Neural cell (in vitro differentiated cells): ENCODE data around the gene GRID1. TPM values are rescaled to one million over a fixed set of nuclear protein-coding genes. Genes with fewer than 3 reads are reported as not detected.

ENCODE experiments used
- H2AFZ ChIP-seq: fragments of 200-600, 300-800 bp; sonication (generic), shearing (Covaris generic); 2 replicates; pipeline ENCODE4 v1.6.0; 2014; ENCODE audit warnings: low read depth, mild to moderate bottlenecking, antibody characterized with exemption, low read length, moderate library complexity
- H3F3A ChIP-seq: fragments of 200-600 bp; shearing (Covaris generic); 2 replicates; pipeline ENCODE4 v1.6.1; 2016; ENCODE audit warnings: mild to moderate bottlenecking, moderate library complexity, mixed read lengths, antibody characterized with exemption, low read length; ENCODE audit not compliant: insufficient read depth, poor library complexity, severe bottlenecking
- H3K27ac ChIP-seq: fragments of 200-600, 300-800 bp; sonication (generic), shearing (Covaris generic); 2 replicates; pipeline ENCODE4 v1.5.1; 2014; ENCODE audit warnings: mild to moderate bottlenecking, low read length, moderate library complexity
- H3K27me3 ChIP-seq: fragments of 300-800, 200-600 bp; sonication (generic), shearing (Covaris generic); 2 replicates; pipeline ENCODE4 v1.6.0; 2014; ENCODE audit warnings: mild to moderate bottlenecking, low read depth, low read length, moderate library complexity; ENCODE audit not compliant: insufficient read depth
- H3K36me3 ChIP-seq: fragments of 300-800, 200-600 bp; sonication (generic), shearing (Covaris generic); 2 replicates; pipeline ENCODE4 v1.5.1; 2014; ENCODE audit warnings: mild to moderate bottlenecking, antibody characterized with exemption, low read length, moderate library complexity; ENCODE audit not compliant: insufficient read depth
- H3K4me2 ChIP-seq: fragments of 300-800, 200-600 bp; sonication (generic), shearing (Covaris generic); 2 replicates; pipeline ENCODE4 v1.6.0; 2014; ENCODE audit warnings: mild to moderate bottlenecking, low read length
- H3K4me3 ChIP-seq: fragments of 300-800, 200-600 bp; sonication (generic), shearing (Covaris generic); 2 replicates; pipeline ENCODE4 v1.5.1; 2014; ENCODE audit warnings: mild to moderate bottlenecking, low read length, moderate library complexity
- H3K79me2 ChIP-seq: fragments of 200-600 bp; shearing (Covaris generic); replicated peaks from 2 replicates; pipeline ENCODE4 v1.6.0; 2014; ENCODE audit warnings: mild to moderate bottlenecking, low read length, moderate library complexity; ENCODE audit not compliant: insufficient read depth
- H3K9ac ChIP-seq: fragments of 300-800, 200-600 bp; sonication (generic), shearing (Covaris generic); 2 replicates; pipeline ENCODE4 v1.6.1; 2016; ENCODE audit warnings: mild to moderate bottlenecking, low read length, mixed read lengths
- H3K9me2 ChIP-seq: fragments of 200-600 bp; shearing (Covaris generic); 2 replicates; pipeline ENCODE4 v1.6.1; 2016; ENCODE audit warnings: mild to moderate bottlenecking, low read length, mixed read lengths; ENCODE audit not compliant: insufficient read depth
- H3K9me3 ChIP-seq: fragments of 200-600, 300-800 bp; sonication (generic), shearing (Covaris generic); 2 replicates; pipeline ENCODE4 v1.6.1; 2016; ENCODE audit warnings: mild to moderate bottlenecking, mixed run types, low read length, moderate library complexity, mixed read lengths
- H4K20me1 ChIP-seq: fragments of 200-600 bp; shearing (Covaris generic); 2 replicates; pipeline ENCODE4 v1.6.1; 2016; ENCODE audit warnings: mild to moderate bottlenecking, mixed run types; ENCODE audit not compliant: insufficient read depth
- CTCF ChIP-seq: fragments of 450-650 bp; IDR thresholded peaks from 2 replicates; pipeline ENCODE4 v1.5.1; 2014; ENCODE audit warnings: antibody characterized with exemption, mild to moderate bottlenecking, moderate library complexity; ENCODE audit not compliant: poor library complexity, severe bottlenecking
- EP300 ChIP-seq: fragments of 450-650 bp; conservative IDR thresholded peaks from 2 replicates; pipeline ENCODE4 v1.6.1; 2014; ENCODE audit warnings: antibody characterized with exemption, mild to moderate bottlenecking, moderate library complexity; ENCODE audit not compliant: poor library complexity, severe bottlenecking
- EZH2 ChIP-seq: fragments of 200-600, 300-800 bp; shearing (Covaris generic), sonication (generic); IDR thresholded peaks from 2 replicates; pipeline ENCODE4 v1.6.1; 2014; ENCODE audit warnings: antibody characterized with exemption, low read length, borderline replicate concordance, mild to moderate bottlenecking; ENCODE audit not compliant: insufficient read depth, poor library complexity, severe bottlenecking
- MXI1 ChIP-seq: fragments of 450-650 bp; conservative IDR thresholded peaks from 2 replicates; pipeline ENCODE4 v1.6.1; 2014; ENCODE audit warnings: antibody characterized with exemption, mild to moderate bottlenecking; ENCODE audit not compliant: poor library complexity, severe bottlenecking
- POLR2AphosphoS5 ChIP-seq: IDR thresholded peaks from 2 replicates; pipeline ENCODE4 v1.6.1; 2012
- RAD21 ChIP-seq: fragments of 450-650 bp; conservative IDR thresholded peaks from 2 replicates; pipeline ENCODE4 v1.6.1; 2014; ENCODE audit warnings: antibody characterized with exemption, mild to moderate bottlenecking, moderate library complexity
- SMC3 ChIP-seq: fragments of 450-650 bp; conservative IDR thresholded peaks from 2 replicates; pipeline ENCODE4 v1.6.1; 2014; ENCODE audit warnings: antibody characterized with exemption, mild to moderate bottlenecking, moderate library complexity; ENCODE audit not compliant: poor library complexity
- TAF1 ChIP-seq: IDR thresholded peaks from 2 replicates; pipeline ENCODE4 v1.6.1; 2012; ENCODE audit warnings: low read depth
- polyA plus RNA-seq: library from polyadenylated mRNA; depleted of rRNA; stranded (reverse); fragments of >200 nt; gene quantifications from 2 replicates; pipeline ENCODE4 v1.2.3, GENCODE V29; 2014
- TF ChIP-seq, protein P1 (sequence below): IDR thresholded peaks from 2 replicates; pipeline ENCODE4 v1.6.1; 2012; ENCODE audit warnings: borderline replicate concordance

GRID1 gene
- polyA plus RNA-seq, 1 donor from 2014 or later, result 7.3 TPM

DNA sequence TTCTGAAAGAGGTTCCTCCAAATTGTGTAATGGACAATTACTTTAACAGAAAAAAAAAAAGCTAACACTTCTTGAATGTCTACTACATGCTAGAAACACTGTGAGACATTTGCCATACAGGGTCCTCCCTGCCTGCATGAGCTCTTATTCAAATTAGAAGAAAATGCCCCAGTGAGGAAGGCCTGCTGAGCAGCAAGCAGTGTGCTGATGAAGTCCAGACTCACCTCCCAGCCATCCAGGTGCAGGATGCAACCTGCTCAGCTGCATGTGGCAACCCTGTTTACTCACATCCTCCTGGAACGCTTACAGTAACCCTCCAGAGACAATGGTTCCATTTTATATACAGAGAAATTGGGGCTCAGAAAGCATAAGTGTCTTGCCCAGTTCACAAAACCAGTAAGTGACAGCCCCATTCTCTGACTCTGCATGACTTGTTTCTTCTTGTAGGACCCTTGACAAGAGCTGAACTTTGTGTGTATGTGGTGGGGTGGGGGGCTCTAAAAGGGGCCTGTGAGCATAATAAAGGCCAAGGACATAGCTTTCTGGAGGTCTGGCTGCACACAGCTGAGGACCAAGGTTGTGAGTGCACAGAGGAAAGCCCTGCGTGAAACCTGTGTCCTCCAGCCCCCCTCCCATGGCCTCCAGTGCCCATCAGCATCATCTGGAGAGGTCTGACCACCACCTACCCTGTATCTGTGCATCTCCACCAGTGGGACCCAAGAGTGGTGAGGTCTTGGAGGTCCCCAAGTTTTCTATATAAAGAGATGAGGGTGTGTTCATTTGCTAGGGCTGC, 387.8 kb downstream of the GRID1 start:
- no peak overlapping the region for H3K4me2 ChIP-seq
- no peak overlapping the region for H3K4me3 ChIP-seq
- no peaks in the 10 kb centered on the region for H3K79me2 ChIP-seq
- no peak overlapping the region for H3K27ac ChIP-seq
- TF ChIP-seq, protein P1, sequence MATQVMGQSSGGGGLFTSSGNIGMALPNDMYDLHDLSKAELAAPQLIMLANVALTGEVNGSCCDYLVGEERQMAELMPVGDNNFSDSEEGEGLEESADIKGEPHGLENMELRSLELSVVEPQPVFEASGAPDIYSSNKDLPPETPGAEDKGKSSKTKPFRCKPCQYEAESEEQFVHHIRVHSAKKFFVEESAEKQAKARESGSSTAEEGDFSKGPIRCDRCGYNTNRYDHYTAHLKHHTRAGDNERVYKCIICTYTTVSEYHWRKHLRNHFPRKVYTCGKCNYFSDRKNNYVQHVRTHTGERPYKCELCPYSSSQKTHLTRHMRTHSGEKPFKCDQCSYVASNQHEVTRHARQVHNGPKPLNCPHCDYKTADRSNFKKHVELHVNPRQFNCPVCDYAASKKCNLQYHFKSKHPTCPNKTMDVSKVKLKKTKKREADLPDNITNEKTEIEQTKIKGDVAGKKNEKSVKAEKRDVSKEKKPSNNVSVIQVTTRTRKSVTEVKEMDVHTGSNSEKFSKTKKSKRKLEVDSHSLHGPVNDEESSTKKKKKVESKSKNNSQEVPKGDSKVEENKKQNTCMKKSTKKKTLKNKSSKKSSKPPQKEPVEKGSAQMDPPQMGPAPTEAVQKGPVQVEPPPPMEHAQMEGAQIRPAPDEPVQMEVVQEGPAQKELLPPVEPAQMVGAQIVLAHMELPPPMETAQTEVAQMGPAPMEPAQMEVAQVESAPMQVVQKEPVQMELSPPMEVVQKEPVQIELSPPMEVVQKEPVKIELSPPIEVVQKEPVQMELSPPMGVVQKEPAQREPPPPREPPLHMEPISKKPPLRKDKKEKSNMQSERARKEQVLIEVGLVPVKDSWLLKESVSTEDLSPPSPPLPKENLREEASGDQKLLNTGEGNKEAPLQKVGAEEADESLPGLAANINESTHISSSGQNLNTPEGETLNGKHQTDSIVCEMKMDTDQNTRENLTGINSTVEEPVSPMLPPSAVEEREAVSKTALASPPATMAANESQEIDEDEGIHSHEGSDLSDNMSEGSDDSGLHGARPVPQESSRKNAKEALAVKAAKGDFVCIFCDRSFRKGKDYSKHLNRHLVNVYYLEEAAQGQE, result no peak
- no peak for TF ChIP-seq MXI1
- TF ChIP-seq EP300, result no peak
- no peak for TF ChIP-seq CTCF
- no peak for TF ChIP-seq RAD21
- TF ChIP-seq SMC3, result no peak
- no peak for TF ChIP-seq TAF1
- TF ChIP-seq POLR2AphosphoS5, result no peak
- no peak for TF ChIP-seq EZH2
- H3K36me3 ChIP-seq, result no peaks in the 10 kb centered on the region
- H4K20me1 ChIP-seq, result no peaks in the 10 kb centered on the region
- H3K9me3 ChIP-seq, result no peaks in the 10 kb centered on the region
- no peaks in the 10 kb centered on the region for H3K9me2 ChIP-seq
- H2AFZ ChIP-seq, result no peak overlapping the region
- H3K9ac ChIP-seq, result no peak overlapping the region
- no peaks in the 10 kb centered on the region for H3K27me3 ChIP-seq
- no peaks in the 10 kb centered on the region for H3F3A ChIP-seq

GRCh38 chr10:85977642-85978041, 389.0 kb downstream of the GRID1 start:
- Histone ChIP-seq H3K9ac (no peak overlapping the region), H3K27ac (no peak overlapping the region), H3F3A (no peaks in the 10 kb centered on the region), H3K4me3 (no peak overlapping the region), H3K9me3 (no peaks in the 10 kb centered on the region), H3K9me2 (no peaks in the 10 kb centered on the region), H4K20me1 (no peaks in the 10 kb centered on the region), H3K79me2 (no peaks in the 10 kb centered on the region), H3K36me3 (no peaks in the 10 kb centered on the region), H3K4me2 (no peak overlapping the region), H2AFZ (no peak overlapping the region), H3K27me3 (no peaks in the 10 kb centered on the region)
- TF ChIP-seq EZH2 (no peak), MXI1 (no peak), SMC3 (no peak), TAF1 (no peak), RAD21 (no peak), CTCF (no peak), EP300 (no peak), POLR2AphosphoS5 (no peak)
- TF ChIP-seq, protein P1, result no peak
